HL-60 (cell line): ENCODE data around the gene CGB2.

Experiments
- DNase-seq, 2 experiments: peaks; one replicate each; pipeline ENCODE4 v3.0.0-alpha.2; 2010 to 2020; ENCODE audit warnings: low read depth in 1 of 2, low spot score in 1 of 2
- H3K27ac ChIP-seq: fragments of 250-450 bp; sonication (Bioruptor Pico); replicated peaks from 2 replicates; pipeline ENCODE4 v1.5.1; 2020; ENCODE audit warnings: mild to moderate bottlenecking, moderate library complexity
- H3K27me3 ChIP-seq: fragments of 250-450 bp; sonication (Bioruptor Pico); 2 replicates; pipeline ENCODE4 v1.5.1; 2021; ENCODE audit warnings: mild to moderate bottlenecking, moderate library complexity; ENCODE audit not compliant: insufficient read depth, poor library complexity, severe bottlenecking
- H3K4me3 ChIP-seq: replicated peaks from 2 replicates; pipeline ENCODE4 v1.5.1; 2011; ENCODE audit warnings: mild to moderate bottlenecking, control low read depth, low read length; ENCODE audit not compliant: insufficient read depth
- CTCF ChIP-seq: IDR thresholded peaks from one replicate; pipeline ENCODE4 v1.5.1; 2011; ENCODE audit warnings: low read length, control low read depth, inconsistent platforms; ENCODE audit not compliant: insufficient read depth
- GABPA ChIP-seq: IDR thresholded peaks from 2 replicates; pipeline ENCODE4 v1.6.1; 2012; ENCODE audit warnings: low read depth
- POLR2AphosphoS5 ChIP-seq: IDR thresholded peaks from 2 replicates; pipeline ENCODE4 v1.6.1; 2012; ENCODE audit warnings: low read depth
- REST ChIP-seq: IDR thresholded peaks from 2 replicates; pipeline ENCODE4 v1.6.1; 2012; ENCODE audit warnings: low read depth; ENCODE audit not compliant: insufficient replicate concordance
- SPI1 ChIP-seq: IDR thresholded peaks from 2 replicates; pipeline ENCODE4 v1.6.1; 2012; ENCODE audit warnings: low read depth, mild to moderate bottlenecking, borderline replicate concordance

Gene CGB2

DNA sequence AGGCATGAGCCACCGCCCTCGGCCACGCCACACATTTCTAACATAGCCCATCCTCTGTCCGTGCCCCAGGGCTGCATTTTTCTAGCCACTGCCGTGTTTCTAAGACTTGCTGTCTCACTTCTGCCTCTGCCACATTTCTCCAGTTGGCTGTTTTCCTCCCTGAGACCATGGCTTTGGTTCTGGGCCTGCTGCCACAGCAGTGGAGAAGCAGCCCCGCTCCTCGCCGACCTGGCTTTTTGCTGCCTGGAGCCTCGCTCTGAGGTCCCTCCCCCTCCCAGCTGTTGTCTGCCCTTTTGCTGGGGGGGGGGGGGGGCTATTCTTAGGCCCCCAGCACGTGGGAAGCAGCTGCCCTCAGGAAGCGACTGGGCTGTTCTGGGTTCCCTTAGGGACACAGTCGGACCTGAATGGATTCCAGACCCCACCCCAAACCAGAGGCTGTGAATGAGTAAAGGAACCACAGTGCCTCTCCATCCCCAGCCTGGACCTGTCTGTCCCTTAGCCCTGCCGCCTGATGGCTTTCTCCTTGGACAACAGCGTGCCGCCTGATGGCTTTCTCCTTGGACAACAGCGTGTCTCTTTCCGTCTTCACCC, 41.9 kb upstream of the CGB2 start:
- Histone ChIP-seq H3K27me3 (no peaks in the 10 kb centered on the region), H3K27ac (no peak overlapping the region), H3K4me3 (no peak overlapping the region)
- TF ChIP-seq GABPA: no peak
- no peak for TF ChIP-seq POLR2AphosphoS5
- no peak for TF ChIP-seq SPI1
- no peak for TF ChIP-seq REST
- no peak for TF ChIP-seq CTCF
- no peak for DNase-seq

GRCh38 chr19:48990400-48990799, 41.3 kb upstream of the CGB2 start:
- TF ChIP-seq CTCF (no peak), REST (no peak), GABPA (no peak), SPI1 (no peak), POLR2AphosphoS5 (no peak)
- Histone ChIP-seq H3K27me3 (no peaks in the 10 kb centered on the region), H3K4me3 (no peak overlapping the region), H3K27ac (no peak overlapping the region)
- DNase-seq: no peak

DNA sequence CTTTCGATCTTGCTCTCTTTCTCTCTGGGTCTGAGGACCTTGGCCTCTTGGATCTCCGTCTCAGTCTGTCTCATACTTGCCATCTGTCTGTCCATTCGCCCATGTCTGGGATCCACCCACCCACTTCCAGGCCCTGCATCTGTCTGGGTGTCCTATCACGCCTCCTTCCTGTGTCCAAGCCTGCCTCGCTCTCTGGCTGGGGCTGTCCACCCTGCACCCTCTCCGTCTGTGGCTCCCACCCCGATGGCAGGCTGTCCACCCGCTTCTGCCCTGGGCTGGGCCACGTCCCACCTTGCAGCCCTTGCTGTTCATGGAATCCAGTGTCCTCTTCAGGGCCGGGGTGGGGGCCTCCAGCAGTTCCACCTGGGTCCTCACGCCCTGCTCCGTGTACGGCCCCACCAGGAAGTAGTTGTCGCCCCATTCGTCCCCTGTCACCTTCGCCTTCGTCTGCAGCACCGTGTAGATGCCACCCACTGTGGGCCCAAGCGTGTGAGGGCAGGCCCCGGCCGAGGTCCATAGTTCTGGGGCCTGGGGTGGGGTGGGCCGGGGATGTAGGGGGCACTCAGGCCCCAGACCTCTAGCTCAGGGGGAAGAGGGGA, 40.6 kb upstream of the CGB2 start:
- H3K4me3 ChIP-seq: no peak overlapping the region; the same call in 1 of the 2 replicates
- no peak for TF ChIP-seq CTCF
- TF ChIP-seq REST: no peak
- no peak for TF ChIP-seq POLR2AphosphoS5
- TF ChIP-seq SPI1: no peak
- TF ChIP-seq GABPA: no peak

More for the DNA sequence above, 40.6 kb upstream of the CGB2 start:
- peak overlapping the region; percentile 88; the same call in 1 of the 2 replicates for H3K27ac ChIP-seq
- DNase-seq: no peak
- no peaks in the 10 kb centered on the region for H3K27me3 ChIP-seq
